ENCODE results near the gene CUX1. TPM values are rescaled to one million over a fixed set of nuclear protein-coding genes. Genes with fewer than 3 reads are reported as not detected.

CUX1 gene
- total RNA-seq, 2 experiments from 2014 or later: 35.6 to 38.0 TPM

DNA sequence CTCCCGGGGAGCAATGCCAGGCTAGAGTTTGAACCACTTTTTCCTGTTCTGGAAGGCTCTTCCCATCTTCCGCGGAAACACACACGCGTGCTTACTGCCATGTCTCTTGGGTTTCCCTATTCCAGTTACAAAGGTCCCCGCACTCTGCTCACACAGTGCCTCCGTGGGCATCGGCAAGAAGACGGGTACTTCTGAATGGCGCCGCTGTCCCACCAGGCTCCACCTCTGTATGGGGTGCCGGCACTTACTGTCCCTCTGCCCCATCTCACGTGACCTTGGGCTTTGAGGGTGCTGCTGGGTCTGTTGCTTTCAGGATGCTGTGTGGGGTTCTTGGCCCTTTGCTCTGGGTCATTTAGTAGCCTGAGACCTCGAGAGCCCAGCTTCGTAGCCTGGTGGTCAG lies 298.5 kb downstream of the CUX1 start:
- no peak for DNase-seq
- no peak for ATAC-seq (ENCODE audit: poor library complexity)
- no peaks in the 10 kb centered on the region for H3K4me1 Mint-ChIP-seq (ENCODE audit: low read depth)
- ChIA-PET POLR2A (no interaction called here), CTCF (no interaction called here)
- no peak overlapping the region for H3K4me3 ChIP-seq (ENCODE audit: low read length)
- H3K9me3 ChIP-seq (ENCODE audit: control insufficient read depth in 1 of 2, insufficient read depth in 1 of 2, low read length in 2 of 2): no peaks in the 10 kb centered on the region
- H3K4me1 ChIP-seq (ENCODE audit: insufficient read depth, low read length): no peaks in the 10 kb centered on the region
- H3K36me3 Mint-ChIP-seq (ENCODE audit: low read depth): peaks cover 65% of the 10 kb centered on the region
- H3K27ac ChIP-seq (ENCODE audit: low read depth in 1 of 2, low read length in 2 of 2): no peak overlapping the region
- TF ChIP-seq, protein P1, sequence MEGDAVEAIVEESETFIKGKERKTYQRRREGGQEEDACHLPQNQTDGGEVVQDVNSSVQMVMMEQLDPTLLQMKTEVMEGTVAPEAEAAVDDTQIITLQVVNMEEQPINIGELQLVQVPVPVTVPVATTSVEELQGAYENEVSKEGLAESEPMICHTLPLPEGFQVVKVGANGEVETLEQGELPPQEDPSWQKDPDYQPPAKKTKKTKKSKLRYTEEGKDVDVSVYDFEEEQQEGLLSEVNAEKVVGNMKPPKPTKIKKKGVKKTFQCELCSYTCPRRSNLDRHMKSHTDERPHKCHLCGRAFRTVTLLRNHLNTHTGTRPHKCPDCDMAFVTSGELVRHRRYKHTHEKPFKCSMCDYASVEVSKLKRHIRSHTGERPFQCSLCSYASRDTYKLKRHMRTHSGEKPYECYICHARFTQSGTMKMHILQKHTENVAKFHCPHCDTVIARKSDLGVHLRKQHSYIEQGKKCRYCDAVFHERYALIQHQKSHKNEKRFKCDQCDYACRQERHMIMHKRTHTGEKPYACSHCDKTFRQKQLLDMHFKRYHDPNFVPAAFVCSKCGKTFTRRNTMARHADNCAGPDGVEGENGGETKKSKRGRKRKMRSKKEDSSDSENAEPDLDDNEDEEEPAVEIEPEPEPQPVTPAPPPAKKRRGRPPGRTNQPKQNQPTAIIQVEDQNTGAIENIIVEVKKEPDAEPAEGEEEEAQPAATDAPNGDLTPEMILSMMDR (IDR thresholded peaks at IDR 0.05): no peak
- no peaks in the 10 kb centered on the region for H3K27me3 Mint-ChIP-seq
- peaks cover 30% of the 10 kb centered on the region for H3K36me3 ChIP-seq (ENCODE audit: insufficient read depth, low read length)
- intact Hi-C loops (cut with DNase I, micrococcal nuclease): no loop called here
- no peak overlapping the region for H3K27ac Mint-ChIP-seq
- H3K27me3 ChIP-seq (ENCODE audit: control insufficient read depth in 1 of 2, insufficient read depth in 2 of 2, low read length in 2 of 2): no peaks in the 10 kb centered on the region
- H3K9me3 Mint-ChIP-seq: no peaks in the 10 kb centered on the region
- no peak overlapping the region for H3K4me3 Mint-ChIP-seq

DNA sequence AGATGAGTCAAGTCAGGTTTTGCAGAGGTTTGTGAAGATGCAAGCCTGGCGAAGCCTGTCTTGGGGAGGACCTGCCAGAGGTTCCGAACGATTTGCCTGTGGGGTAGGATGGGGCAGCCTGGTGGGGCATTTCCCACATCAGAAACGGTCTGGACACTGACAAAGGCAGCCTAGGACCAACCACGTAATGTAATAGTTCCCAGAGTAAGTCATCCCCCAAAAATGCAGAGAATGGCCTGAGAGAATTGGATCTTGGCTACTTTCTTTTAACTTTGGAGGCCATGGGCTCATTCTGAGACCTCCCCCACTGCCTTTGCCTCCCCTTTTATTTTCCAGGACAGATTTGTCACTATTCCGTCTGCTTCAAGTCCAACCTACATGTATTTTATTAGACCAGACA lies 300.3 kb downstream of the CUX1 start:
- Mint-ChIP-seq H3K4me1 (ENCODE audit: low read depth) (peaks cover 8% of the 10 kb centered on the region), H3K27ac (no peak overlapping the region), H3K27me3 (no peaks in the 10 kb centered on the region), H3K9me3 (no peaks in the 10 kb centered on the region), H3K36me3 (ENCODE audit: low read depth) (peaks cover 58% of the 10 kb centered on the region), H3K4me3 (no peak overlapping the region)
- DNase-seq: no peak
- peaks cover 27% of the 10 kb centered on the region for H3K36me3 ChIP-seq (ENCODE audit: insufficient read depth, low read length)
- H3K4me1 ChIP-seq (ENCODE audit: insufficient read depth, low read length): peaks cover 7% of the 10 kb centered on the region
- CTCF ChIA-PET: no interaction called here
- H3K4me3 ChIP-seq (ENCODE audit: low read length): no peak overlapping the region
- no peak overlapping the region for H3K27ac ChIP-seq (ENCODE audit: low read depth in 1 of 2, low read length in 2 of 2)
- H3K27me3 ChIP-seq (ENCODE audit: control insufficient read depth in 1 of 2, insufficient read depth in 2 of 2, low read length in 2 of 2): no peaks in the 10 kb centered on the region
- intact Hi-C loops (cut with DNase I, micrococcal nuclease): no loop called here
- POLR2A ChIA-PET: no interaction called here
- no peak for ATAC-seq (ENCODE audit: poor library complexity)
- H3K9me3 ChIP-seq (ENCODE audit: control insufficient read depth in 1 of 2, insufficient read depth in 1 of 2, low read length in 2 of 2): no peaks in the 10 kb centered on the region
- TF ChIP-seq, protein P1 (IDR thresholded peaks at IDR 0.05): no peak

DNA sequence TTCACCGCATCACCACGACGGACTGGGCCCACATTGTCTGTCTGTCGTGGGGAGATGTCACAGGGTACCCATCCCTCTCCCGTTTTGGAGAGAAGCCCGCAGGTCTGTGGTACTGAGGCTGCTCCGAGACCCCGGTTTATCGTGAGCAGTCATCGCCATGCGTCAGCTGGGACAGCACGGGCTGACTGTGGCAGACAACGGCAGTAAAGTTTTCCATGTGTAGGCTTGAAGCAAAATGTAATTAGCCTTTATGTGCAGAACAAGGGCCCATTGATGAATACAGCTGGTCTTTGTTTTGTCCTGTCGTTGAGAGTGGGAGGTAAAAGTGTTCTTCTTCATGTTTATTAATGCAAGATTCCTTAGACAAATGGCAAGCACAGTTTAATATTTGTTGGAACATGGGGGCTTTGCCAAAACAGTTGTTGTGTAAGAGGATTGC lies 301.8 kb downstream of the CUX1 start:
- H3K4me1 ChIP-seq (ENCODE audit: insufficient read depth, low read length): peaks cover 7% of the 10 kb centered on the region
- Mint-ChIP-seq H3K27me3 (no peaks in the 10 kb centered on the region), H3K9me3 (no peaks in the 10 kb centered on the region), H3K4me3 (no peak overlapping the region), H3K4me1 (ENCODE audit: low read depth) (peaks cover 8% of the 10 kb centered on the region), H3K27ac (no peak overlapping the region), H3K36me3 (ENCODE audit: low read depth) (peaks cover 54% of the 10 kb centered on the region)
- no peak for DNase-seq
- H3K4me3 ChIP-seq (ENCODE audit: low read length): no peak overlapping the region
- intact Hi-C loops (cut with DNase I, micrococcal nuclease): no loop called here
- peaks cover 19% of the 10 kb centered on the region for H3K36me3 ChIP-seq (ENCODE audit: insufficient read depth, low read length)
- no peaks in the 10 kb centered on the region for H3K27me3 ChIP-seq (ENCODE audit: control insufficient read depth in 1 of 2, insufficient read depth in 2 of 2, low read length in 2 of 2)
- TF ChIP-seq, protein P1 (IDR thresholded peaks at IDR 0.05): no peak
- no peaks in the 10 kb centered on the region for H3K9me3 ChIP-seq (ENCODE audit: control insufficient read depth in 1 of 2, insufficient read depth in 1 of 2, low read length in 2 of 2)
- H3K27ac ChIP-seq (ENCODE audit: low read depth in 1 of 2, low read length in 2 of 2): no peak overlapping the region
- CTCF ChIA-PET: no interaction called here
- ATAC-seq (ENCODE audit: poor library complexity): no peak
- POLR2A ChIA-PET: no interaction called here
